ENCODE measurements around the gene BCL2L12.

DNA sequence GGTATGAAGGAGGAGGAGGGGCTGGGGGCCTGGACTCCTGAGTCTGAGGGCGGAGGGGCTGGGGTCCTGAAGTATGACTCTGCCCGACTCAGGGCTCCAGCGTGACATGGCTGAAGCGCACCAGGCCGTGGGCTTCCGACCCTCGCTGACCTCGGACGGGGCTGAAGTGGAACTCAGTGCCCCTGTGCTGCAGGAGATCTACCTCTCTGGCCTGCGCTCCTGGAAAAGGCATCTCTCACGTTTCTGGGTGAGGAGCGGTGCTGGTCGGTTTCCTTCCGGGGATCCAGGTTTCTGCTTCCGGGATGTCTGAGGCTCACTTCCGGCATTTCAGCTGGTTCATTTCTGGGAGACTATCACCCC is 26.4 kb downstream of the BCL2L12 start:
- no peak for TF ChIP-seq CTCF (IDR thresholded peaks at IDR 0.05)
- TF ChIP-seq EZH2 (IDR thresholded peaks at IDR 0.05; ENCODE audit: borderline replicate concordance, insufficient read depth, low read depth, low read length, poor library complexity, severe bottlenecking), result no peak

All from B cell (primary cell).